GM18517 (cell line): ENCODE results near the gene MEGF6.

Experiments
- ATAC-seq: cut with Tn5 transposase; IDR thresholded peaks from one replicate; pipeline ENCODE4 v1.9.1; 2021; ENCODE audit warnings: mild to moderate bottlenecking, moderate library complexity; ENCODE audit not compliant: unreplicated experiment

The MEGF6 gene

DNA sequence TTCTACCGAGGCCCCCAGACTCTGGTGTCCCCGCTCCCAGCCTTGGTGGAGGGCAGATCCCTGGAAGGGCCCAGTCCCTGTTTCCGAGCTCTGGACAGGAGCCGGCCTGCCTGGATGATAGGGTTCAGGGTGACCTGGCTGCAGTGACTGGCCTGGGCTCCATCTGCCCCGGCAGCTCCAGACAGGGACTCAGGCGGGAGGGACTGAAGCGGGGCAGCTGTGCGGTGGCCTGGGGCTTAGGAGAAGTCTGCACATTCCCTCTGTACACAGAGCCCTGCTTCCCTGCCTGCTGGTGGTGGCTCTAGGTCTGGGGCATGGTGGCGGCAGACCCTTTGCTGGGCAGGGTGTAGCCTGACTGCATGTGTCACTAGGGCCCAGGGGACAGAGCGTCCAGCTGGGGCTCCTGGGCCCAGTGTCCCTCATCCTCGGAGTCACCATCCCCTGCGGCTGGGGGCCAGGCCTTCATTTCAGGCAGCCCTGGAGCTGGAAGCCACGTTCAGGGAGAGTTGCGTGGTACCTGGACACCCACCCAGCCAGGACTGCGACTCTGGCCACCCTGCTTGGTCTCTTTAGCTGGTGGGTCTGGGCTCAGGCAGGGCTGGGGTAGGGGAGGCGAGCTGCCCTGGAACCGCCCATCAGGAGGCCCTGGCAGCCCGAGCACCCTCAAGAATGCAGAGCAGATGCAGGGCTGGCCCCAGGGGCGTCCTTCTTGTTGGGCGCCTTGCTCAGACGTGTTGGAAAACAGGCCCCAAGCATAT, 147.2 kb downstream of the MEGF6 start:
- no peak for ATAC-seq

- no peak for ATAC-seq
These were observed 147.9 kb downstream of the MEGF6 start for GRCh38 chr1:3463408-3463863.

GRCh38 chr1:3463013-3463385, 148.3 kb downstream of the MEGF6 start:
- ATAC-seq = no peak

DNA sequence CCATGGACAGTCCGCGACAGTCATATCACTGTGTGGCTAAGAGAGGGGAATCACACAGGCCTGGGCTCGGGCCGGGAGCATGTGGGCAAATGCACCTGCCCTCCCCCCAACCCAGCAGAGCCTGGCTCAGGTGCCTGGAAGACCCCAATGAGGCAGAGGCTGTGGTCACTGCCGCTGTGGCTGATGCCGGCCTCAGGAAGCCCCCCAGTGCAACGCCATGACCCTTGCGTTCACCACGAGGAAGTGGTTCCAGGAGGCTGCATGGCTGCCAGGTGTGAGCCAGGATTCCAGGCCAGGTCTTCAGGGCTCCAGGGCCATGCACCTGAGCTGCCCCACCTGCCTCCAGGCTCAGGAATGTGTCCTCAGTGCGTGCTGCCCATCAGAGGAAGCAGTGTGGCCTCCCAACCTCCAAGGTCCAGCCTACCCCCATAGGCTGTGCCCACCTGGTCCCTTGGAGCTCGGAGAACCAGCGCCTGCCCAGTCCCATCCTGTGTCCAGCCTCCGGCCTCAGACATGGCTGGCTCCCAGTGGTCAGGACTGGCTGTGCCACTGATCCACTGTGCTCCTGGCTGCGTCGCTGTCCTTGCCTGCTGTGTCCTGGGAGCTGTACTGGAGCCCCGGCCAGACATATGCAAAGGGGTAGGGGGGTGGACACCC, 148.8 kb downstream of the MEGF6 start:
- no peak for ATAC-seq

- no peak for ATAC-seq
These were observed 149.4 kb downstream of the MEGF6 start for GRCh38 chr1:3461934-3462275.

GRCh38 chr1:3461238-3461933, 149.9 kb downstream of the MEGF6 start:
- no peak for ATAC-seq

- ATAC-seq = no peak
These were observed 150.6 kb downstream of the MEGF6 start for GRCh38 chr1:3460672-3461131.

GRCh38 chr1:3459940-3460671, 151.2 kb downstream of the MEGF6 start:
- no peak for ATAC-seq

DNA sequence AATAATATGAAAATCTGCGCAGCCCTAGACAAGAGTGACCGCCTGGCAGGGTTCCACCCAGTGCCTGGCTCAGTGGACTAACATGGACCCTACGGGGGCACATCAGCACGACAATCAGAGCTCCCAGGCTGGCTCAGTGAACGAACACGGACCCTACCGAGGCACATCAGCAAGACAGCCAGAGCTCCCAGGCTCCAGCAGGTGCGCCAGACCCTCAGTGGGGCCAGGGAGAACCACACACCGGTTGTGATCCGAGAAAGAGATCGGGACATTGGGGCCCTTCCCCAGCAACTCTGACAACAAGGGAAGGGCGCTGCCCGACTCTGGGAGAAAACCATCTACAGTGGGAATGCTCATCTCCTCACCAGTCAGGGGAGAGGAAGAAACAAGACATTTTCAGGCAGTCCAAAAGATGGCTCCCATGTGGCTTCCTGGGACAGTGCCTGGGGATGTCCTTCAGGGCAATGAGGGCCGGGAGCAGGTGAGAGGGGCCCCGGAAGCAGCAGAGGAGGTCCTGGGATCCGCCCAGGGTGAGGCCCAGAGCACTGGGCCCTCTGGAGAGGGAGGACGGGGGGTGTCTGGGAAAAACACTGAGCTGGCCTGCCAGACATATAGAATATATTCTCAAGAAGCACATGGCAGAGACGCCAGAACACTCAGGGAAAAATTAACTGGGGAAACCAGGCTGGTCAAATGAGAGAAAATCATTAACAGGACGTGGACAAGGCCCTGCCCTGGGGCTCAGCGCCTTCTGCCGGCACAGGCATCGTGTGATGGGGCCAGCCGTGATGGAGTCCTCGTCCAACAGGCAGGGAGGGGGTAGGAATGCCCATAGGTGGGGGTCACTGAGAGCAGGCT, 152.0 kb downstream of the MEGF6 start:
- no peak for ATAC-seq

DNA sequence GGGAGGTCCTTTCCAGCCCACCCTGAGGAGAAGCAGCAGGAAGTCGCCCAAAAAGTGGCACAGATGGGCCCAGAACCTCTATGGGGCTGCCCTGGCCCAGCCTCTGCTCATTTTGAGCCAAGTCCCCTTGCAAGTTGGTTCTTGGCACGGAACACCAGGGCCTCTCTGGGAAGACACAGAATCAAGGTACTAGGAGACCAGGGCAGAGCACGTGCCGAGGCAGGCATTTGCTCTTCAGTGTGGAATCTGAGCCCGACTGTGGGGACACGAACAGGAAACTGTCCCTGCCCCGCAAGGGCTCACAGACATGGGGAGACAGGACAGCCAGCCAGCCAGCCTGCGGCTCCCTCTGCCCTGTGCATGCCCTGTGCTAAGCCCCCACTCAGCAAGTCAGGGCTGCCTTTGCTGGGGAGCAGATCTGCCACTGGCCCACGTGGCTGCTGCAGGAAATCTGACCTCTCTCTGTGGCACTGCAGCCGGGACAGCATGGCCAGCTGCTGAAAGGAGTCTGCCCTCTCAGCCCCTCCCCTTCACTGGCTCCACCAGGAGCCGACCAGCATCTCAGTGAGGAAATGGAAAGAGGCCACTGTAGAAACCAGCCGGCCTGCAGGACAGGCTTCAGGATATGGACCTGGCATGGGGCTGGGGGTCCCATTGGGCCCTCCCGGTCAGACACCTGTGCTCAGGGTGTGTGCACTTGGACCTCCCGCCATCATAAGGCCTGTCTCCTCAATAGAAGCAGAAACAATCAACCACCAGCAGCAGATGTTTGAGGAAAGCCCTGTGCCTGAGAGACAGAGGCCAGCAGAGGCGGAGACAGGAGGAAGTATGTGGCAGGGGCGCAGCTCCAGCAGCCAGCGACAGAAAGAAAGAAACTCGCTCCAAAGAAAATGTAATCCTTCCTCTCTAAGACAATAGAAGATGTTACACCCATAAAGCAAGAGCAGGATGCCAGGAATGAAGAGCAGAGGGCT, 153.1 kb downstream of the MEGF6 start:
- ATAC-seq = no peak

- ATAC-seq = no peak
These were observed 154.1 kb downstream of the MEGF6 start for GRCh38 chr1:3456964-3457909.

DNA sequence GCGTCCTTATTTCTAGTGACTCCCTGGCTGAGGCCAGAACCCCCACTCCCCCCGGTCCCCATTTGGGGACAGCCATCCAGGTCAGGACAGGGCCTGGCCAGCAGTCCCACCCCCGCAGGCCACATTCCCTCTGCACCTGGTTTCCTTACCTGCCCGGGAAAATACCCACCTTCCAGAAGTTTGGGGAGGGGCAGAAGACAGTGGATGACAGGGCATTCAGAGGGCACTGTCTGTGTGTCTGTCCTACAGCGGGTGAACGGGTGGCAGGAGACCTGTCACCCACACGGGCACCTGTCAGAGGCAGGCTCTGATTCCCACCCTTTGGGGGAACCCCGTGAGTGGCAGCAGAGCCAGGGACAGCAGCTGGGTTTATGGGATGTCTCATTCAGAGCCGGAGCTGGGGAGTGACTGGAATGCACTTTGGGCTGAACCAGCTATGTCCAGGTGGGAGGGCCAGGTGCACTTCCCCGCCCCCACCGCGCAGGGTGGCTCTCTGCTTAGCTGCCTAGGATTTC, 154.8 kb downstream of the MEGF6 start:
- ATAC-seq = no peak

GRCh38 chr1:3455670-3456448, 155.4 kb downstream of the MEGF6 start:
- ATAC-seq = no peak

- ATAC-seq = no peak
These were observed 156.3 kb downstream of the MEGF6 start for GRCh38 chr1:3454811-3455618.

DNA sequence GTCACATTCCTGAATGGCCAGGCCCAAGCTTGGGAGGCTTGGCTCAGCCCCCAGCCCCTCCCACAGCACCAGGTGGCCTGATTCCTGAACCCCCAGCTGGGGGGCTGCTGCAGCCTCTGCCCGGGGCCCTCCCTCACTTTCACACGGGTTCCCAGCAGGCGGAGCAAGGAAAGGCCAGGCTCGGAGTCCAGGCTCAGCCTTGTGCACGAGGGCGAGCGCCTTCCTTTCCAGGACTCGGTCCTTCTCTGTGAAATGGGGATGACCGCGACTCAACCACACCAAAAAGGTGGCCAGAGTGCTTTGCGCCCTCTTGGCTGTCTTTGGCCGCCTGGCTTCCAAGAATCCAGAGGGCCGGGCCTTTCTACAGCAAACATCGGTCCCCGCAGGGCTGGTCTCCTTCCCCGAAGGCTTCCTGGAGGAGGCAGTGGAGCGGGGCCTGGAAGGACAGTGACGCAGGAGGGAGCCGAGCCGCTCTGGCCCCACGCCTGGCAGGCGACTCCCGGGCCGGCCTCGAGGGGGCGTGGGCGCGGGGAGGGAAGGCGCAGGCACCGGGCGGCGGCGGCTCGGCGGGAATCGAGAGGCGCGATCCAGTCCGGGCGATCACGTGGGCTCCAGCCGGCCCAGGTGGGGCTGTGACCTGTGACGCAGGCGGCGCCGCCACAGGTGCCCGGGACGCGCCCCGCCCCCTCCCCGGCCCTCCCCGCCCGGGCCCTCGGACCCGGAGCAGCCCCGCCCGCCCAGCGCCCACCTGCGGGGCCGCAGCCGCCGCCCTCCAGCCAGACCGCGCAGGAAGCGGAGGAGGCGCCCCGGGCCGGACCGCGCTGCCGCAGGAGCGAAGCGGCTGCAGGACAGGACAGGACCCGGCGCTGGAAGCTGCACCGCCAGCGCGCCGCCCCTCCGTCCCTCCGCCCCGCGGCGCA, 157.2 kb downstream of the MEGF6 start, which contains the start of gene ARHGEF16:
ARHGEF16 (plus strand) TSS at position 775 of the 920 bp plus-strand sequence. CDS start 8,420 bp downstream, outside the sequence.
- no peak for ATAC-seq
